Neural crest cell (in vitro differentiated cells): ENCODE measurements around the gene NOA1. TPM values are rescaled to one million over a fixed set of nuclear protein-coding genes. Genes with fewer than 3 reads are reported as not detected.

Experiments used
- DNase-seq: peaks from one replicate; pipeline ENCODE4 v3.0.0; 2021; ENCODE audit warnings: low read depth, mixed read lengths, low spot score
- H3K27ac Mint-ChIP-seq: one replicate; pipeline ENCODE4 v1.8.0; 2021; ENCODE audit warnings: mild to moderate bottlenecking, mixed read lengths; ENCODE audit not compliant: unreplicated experiment
- H3K27me3 Mint-ChIP-seq: 2 replicates; pipeline ENCODE4 v1.8.0; 2021; ENCODE audit warnings: low read depth, mild to moderate bottlenecking, mixed read lengths
- H3K36me3 Mint-ChIP-seq: 2 replicates; pipeline ENCODE4 v1.8.0; 2021; ENCODE audit warnings: low read depth, mild to moderate bottlenecking, mixed read lengths
- H3K4me1 Mint-ChIP-seq: 2 replicates; pipeline ENCODE4 v1.8.0; 2021; ENCODE audit warnings: mixed read lengths
- H3K4me3 Mint-ChIP-seq: one replicate; pipeline ENCODE4 v1.8.0; 2021; ENCODE audit warnings: mild to moderate bottlenecking, mixed read lengths
- H3K9me3 Mint-ChIP-seq: 2 replicates; pipeline ENCODE4 v1.8.0; 2021; ENCODE audit warnings: mixed read lengths
- CTCF ChIP-seq: fragments of 200-600 bp; sonication (generic); conservative IDR thresholded peaks from 2 replicates; pipeline ENCODE4 v1.5.0; 2021; ENCODE audit warnings: antibody characterized with exemption, mild to moderate bottlenecking
- total RNA-seq: library from RNA; stranded (reverse); gene quantifications from 2 replicates; pipeline ENCODE4 v1.2.1, GENCODE V29; 2021

The NOA1 gene
- total RNA-seq, 1 donor from 2014 or later = 17.3 TPM

DNA sequence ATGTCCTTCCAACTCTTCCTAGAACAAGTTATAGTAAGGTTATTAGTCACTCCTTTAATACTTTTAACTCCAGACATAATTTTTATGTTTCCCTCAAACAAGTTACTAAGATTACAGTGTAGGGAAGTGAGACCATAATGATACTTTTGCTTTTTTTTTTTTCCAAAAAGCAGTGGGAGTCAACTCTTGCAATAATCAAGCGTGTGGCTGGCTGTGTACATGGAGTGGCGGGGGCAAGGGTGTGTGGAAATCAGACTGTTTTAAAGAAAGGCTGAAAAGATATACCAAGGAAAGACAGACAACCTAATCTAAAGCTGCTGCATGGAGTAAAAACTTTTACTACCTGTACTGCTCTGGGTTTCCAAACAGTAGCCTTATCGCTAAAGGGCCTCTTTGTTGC, 4.1 kb downstream of the NOA1 start:
- Mint-ChIP-seq H3K27me3 (peaks cover 2% of the 10 kb centered on the region), H3K4me3 (peak overlapping the region; percentile 69), H3K27ac (no peak overlapping the region), H3K4me1 (peaks cover 21% of the 10 kb centered on the region), H3K9me3 (peaks cover 4% of the 10 kb centered on the region), H3K36me3 (peaks cover 26% of the 10 kb centered on the region)
- TF ChIP-seq CTCF = no peak
- no peak for DNase-seq

DNA sequence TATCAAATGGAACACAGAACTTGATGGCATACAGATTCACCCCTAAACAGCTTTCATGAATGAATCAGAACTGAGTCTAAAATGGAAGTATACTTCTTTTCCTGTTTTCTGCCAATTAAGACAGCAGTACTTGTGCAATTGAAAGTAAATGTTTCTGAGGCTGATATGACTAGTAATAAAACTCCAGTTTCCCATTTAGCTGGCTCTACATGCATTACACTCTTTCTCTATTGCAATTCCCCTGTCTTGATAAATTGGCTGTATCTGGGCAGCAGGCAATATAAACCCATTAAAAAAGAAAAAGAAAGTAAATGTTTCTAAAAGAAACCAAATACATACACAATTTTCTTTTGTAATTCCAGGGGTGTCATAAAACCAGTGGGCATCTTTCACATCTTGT, 4.6 kb downstream of the NOA1 start:
- Mint-ChIP-seq H3K4me3 (no peak overlapping the region), H3K9me3 (peaks cover 4% of the 10 kb centered on the region)

DNA sequence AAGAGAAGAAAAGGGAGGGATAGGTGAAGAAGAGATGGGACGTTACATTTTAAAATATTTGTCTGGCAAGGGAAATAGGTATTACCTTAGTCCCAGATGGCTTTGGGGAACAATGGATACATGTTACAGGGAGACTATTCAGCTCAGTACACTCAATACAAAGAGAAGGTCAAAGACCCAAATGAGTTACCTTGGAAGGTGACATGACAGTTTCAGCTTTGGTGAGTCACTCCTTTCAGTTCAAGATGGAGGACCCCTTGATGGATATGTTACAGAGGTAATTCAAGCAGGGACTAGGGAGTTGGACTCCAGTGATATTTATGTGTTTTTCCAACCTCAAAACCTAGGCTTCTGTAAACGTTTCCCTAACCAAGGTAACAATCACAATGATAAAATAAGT, 5.0 kb downstream of the NOA1 start:
- no peak overlapping the region for H3K27ac Mint-ChIP-seq
- no peak for DNase-seq
- no peak overlapping the region for H3K4me3 Mint-ChIP-seq
- no peaks in the 10 kb centered on the region for H3K27me3 Mint-ChIP-seq
- no peak for TF ChIP-seq CTCF
- H3K9me3 Mint-ChIP-seq = peaks cover 4% of the 10 kb centered on the region
- H3K36me3 Mint-ChIP-seq = peaks cover 26% of the 10 kb centered on the region
- peaks cover 16% of the 10 kb centered on the region for H3K4me1 Mint-ChIP-seq

More for the DNA sequence above, 4.6 kb downstream of the NOA1 start:
- no peak for DNase-seq
- Mint-ChIP-seq H3K4me1 (peaks cover 20% of the 10 kb centered on the region), H3K27me3 (peaks cover 2% of the 10 kb centered on the region), H3K36me3 (peaks cover 26% of the 10 kb centered on the region), H3K27ac (no peak overlapping the region)
- TF ChIP-seq CTCF = no peak

DNA sequence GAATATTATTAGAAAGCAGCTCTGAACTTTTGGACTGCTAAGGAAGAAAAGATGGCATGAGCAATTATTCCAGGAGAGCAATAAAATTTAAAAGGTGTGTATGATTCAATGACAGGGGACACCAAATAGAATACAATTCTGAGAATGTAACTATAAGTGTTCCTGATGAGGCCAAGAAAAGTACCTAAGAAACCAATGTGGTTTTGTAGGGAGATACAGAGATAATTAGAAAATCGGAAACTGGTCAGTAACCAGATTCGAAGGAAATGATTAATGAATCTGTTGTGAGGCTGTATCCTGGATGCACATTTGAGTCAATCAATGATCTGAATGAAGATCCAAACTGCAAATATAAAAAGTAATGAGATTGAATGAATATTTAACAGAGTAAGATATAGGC, 6.0 kb downstream of the NOA1 start:
- no peak for TF ChIP-seq CTCF
- Mint-ChIP-seq H3K4me1 (peaks cover 13% of the 10 kb centered on the region), H3K36me3 (peaks cover 26% of the 10 kb centered on the region), H3K27ac (no peak overlapping the region), H3K9me3 (peaks cover 4% of the 10 kb centered on the region), H3K4me3 (peak overlapping the region; percentile 27), H3K27me3 (no peaks in the 10 kb centered on the region)
- DNase-seq = no peak

GRCh38 chr4:56961107-56961500, 16.3 kb downstream of the NOA1 start:
- H3K4me1 Mint-ChIP-seq = peaks cover 4% of the 10 kb centered on the region

More at GRCh38 chr4:56961107-56961500, 16.3 kb downstream of the NOA1 start:
- no peak for TF ChIP-seq CTCF
- Mint-ChIP-seq H3K27ac (no peak overlapping the region), H3K27me3 (no peaks in the 10 kb centered on the region), H3K4me3 (no peak overlapping the region), H3K36me3 (peaks cover 4% of the 10 kb centered on the region), H3K9me3 (no peaks in the 10 kb centered on the region)
- no peak for DNase-seq
